Endothelial cell (in vitro differentiated cells): Measurements from ENCODE around the gene ANTXR2. TPM values are rescaled to one million over a fixed set of nuclear protein-coding genes. Genes with fewer than 3 reads are reported as not detected.

Experiments
- DNase-seq: peaks from one replicate; pipeline ENCODE4 v3.0.0; 2021; ENCODE audit warnings: low spot score
- H3K27ac Mint-ChIP-seq: one replicate; pipeline ENCODE4 v1.8.0; 2021; ENCODE audit warnings: mixed read lengths, inconsistent platforms; ENCODE audit not compliant: unreplicated experiment
- H3K27me3 Mint-ChIP-seq: one replicate; pipeline ENCODE4 v1.8.0; 2021; ENCODE audit warnings: mild to moderate bottlenecking, moderate library complexity, mixed read lengths, inconsistent platforms; ENCODE audit not compliant: unreplicated experiment
- H3K36me3 Mint-ChIP-seq: one replicate; pipeline ENCODE4 v1.8.0; 2021; ENCODE audit warnings: mild to moderate bottlenecking, low read depth, mixed read lengths, inconsistent platforms; ENCODE audit not compliant: unreplicated experiment
- H3K4me1 Mint-ChIP-seq: one replicate; pipeline ENCODE4 v1.8.0; 2021; ENCODE audit warnings: mild to moderate bottlenecking, mixed read lengths, inconsistent platforms; ENCODE audit not compliant: unreplicated experiment
- H3K4me3 Mint-ChIP-seq: one replicate; pipeline ENCODE4 v1.8.0; 2021; ENCODE audit warnings: mild to moderate bottlenecking, mixed read lengths, inconsistent platforms; ENCODE audit not compliant: unreplicated experiment
- H3K9me3 Mint-ChIP-seq: one replicate; pipeline ENCODE4 v1.8.0; 2021; ENCODE audit warnings: mixed read lengths, inconsistent platforms; ENCODE audit not compliant: unreplicated experiment
- CTCF ChIP-seq: fragments of 200-600 bp; sonication (generic); IDR thresholded peaks from one replicate; pipeline ENCODE4 v1.5.0; 2021; ENCODE audit warnings: antibody characterized with exemption; ENCODE audit not compliant: unreplicated experiment
- total RNA-seq: library from RNA; stranded (reverse); fragmentation: NEBNext Ultra II Directional; extraction: Animal tissue kit (Norgen Biotek cat#: 25700); gene quantifications from one replicate; pipeline ENCODE4 v1.2.1, GENCODE V29; 2021; ENCODE audit not compliant: unreplicated experiment

ANTXR2 gene
- total RNA-seq, 1 donor from 2014 or later: 176 TPM

GRCh38 chr4:80114732-80115265 is 41.8 kb upstream of the ANTXR2 start:
- no peaks in the 10 kb centered on the region for H3K36me3 Mint-ChIP-seq
- no peak overlapping the region for H3K27ac Mint-ChIP-seq
- peaks cover 2% of the 10 kb centered on the region for H3K27me3 Mint-ChIP-seq
- no peak overlapping the region for H3K4me3 Mint-ChIP-seq
- H3K9me3 Mint-ChIP-seq: no peaks in the 10 kb centered on the region
- DNase-seq: no peak
- TF ChIP-seq CTCF: no peak
- no peaks in the 10 kb centered on the region for H3K4me1 Mint-ChIP-seq

GRCh38 chr4:80113615-80114014 is 40.6 kb upstream of the ANTXR2 start:
- Mint-ChIP-seq H3K4me1 (no peaks in the 10 kb centered on the region), H3K27me3 (peaks cover 2% of the 10 kb centered on the region), H3K27ac (no peak overlapping the region), H3K9me3 (no peaks in the 10 kb centered on the region), H3K36me3 (no peaks in the 10 kb centered on the region), H3K4me3 (no peak overlapping the region)
- DNase-seq: no peak
- TF ChIP-seq CTCF: no peak

- Mint-ChIP-seq H3K36me3 (no peaks in the 10 kb centered on the region), H3K4me3 (no peak overlapping the region), H3K27me3 (peaks cover 2% of the 10 kb centered on the region), H3K4me1 (no peaks in the 10 kb centered on the region), H3K27ac (no peak overlapping the region), H3K9me3 (no peaks in the 10 kb centered on the region)
- DNase-seq: no peak
- TF ChIP-seq CTCF: no peak
Measured at GRCh38 chr4:80112236-80112635, 39.2 kb upstream of the ANTXR2 start.

GRCh38 chr4:80111276-80111675 is 38.2 kb upstream of the ANTXR2 start:
- no peak for DNase-seq
- H3K27ac Mint-ChIP-seq: no peak overlapping the region
- no peak overlapping the region for H3K4me3 Mint-ChIP-seq
- no peaks in the 10 kb centered on the region for H3K4me1 Mint-ChIP-seq
- no peak for TF ChIP-seq CTCF
- H3K36me3 Mint-ChIP-seq: no peaks in the 10 kb centered on the region
- H3K9me3 Mint-ChIP-seq: no peaks in the 10 kb centered on the region
- H3K27me3 Mint-ChIP-seq: peaks cover 2% of the 10 kb centered on the region

GRCh38 chr4:80107374-80107773 is 34.3 kb upstream of the ANTXR2 start:
- no peak for TF ChIP-seq CTCF
- DNase-seq: no peak
- no peak overlapping the region for H3K4me3 Mint-ChIP-seq

More at GRCh38 chr4:80107374-80107773, 34.3 kb upstream of the ANTXR2 start:
- no peaks in the 10 kb centered on the region for H3K36me3 Mint-ChIP-seq
- H3K27me3 Mint-ChIP-seq: no peaks in the 10 kb centered on the region
- no peak overlapping the region for H3K27ac Mint-ChIP-seq
- no peaks in the 10 kb centered on the region for H3K9me3 Mint-ChIP-seq
- no peaks in the 10 kb centered on the region for H3K4me1 Mint-ChIP-seq
